Measurements from ENCODE around the gene HNRNPU.

Gene HNRNPU

DNA sequence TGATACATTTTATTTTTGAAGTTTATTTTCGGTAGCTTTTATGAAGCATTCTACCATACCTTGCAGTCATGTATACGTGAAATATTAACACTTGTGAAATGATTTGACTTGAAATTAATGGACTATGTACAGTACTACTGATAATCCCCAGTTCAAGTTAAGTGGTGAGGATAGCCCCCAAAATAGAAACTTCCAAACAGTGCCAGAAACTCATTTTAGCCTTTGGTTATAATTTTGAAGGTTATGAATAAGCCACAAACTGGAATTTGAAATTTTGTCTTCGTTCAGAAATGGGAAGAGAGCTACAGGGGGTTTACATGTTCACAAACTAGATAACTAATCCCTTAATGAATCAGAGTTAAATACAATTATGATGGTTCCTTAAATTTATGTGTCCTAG is 1.5 kb upstream of the HNRNPU start:
- ChIA-PET POLR2A (interaction anchor here (1.0 to 5.5 kb wide), 4 partner anchors 9 to 105 kb away, joined by 4 to 98 read pairs (median 6); partner anchors contain the start of gene COX20), CTCF (interaction anchor here (6.6 kb wide), 1 partner anchor 176 kb away, joined by 38 read pairs; no protein-coding TSS in a partner anchor)
- Histone ChIP-seq H3K27ac (ENCODE audit: extremely low read depth, low read depth, low read length) (peak overlapping the region; percentile 100; the same call in 1 of the 2 replicates), H3K4me1 (ENCODE audit: control insufficient read depth, insufficient read depth, low read length) (peaks cover 6% of the 10 kb centered on the region), H3K4me3 (ENCODE audit: low read depth, low read length) (no peak overlapping the region), H3K36me3 (ENCODE audit: control insufficient read depth in 2 of 2, insufficient read depth in 1 of 2, low read length in 2 of 2) (peaks cover 9 to 23% of the 10 kb centered on the region in 2 experiments; a peak in 2 of 3 replicates), H3K9me3 (ENCODE audit: control insufficient read depth, insufficient read depth, low read depth, low read length) (no peaks in the 10 kb centered on the region)
- TF ChIP-seq ZNF202 (tag by site-specific recombination; IDR thresholded peaks at IDR 0.05; ENCODE audit: borderline replicate concordance) (no peak), ZNF626 (tag by site-specific recombination; IDR thresholded peaks at IDR 0.05) (no peak)
- TF ChIP-seq, protein P1, sequence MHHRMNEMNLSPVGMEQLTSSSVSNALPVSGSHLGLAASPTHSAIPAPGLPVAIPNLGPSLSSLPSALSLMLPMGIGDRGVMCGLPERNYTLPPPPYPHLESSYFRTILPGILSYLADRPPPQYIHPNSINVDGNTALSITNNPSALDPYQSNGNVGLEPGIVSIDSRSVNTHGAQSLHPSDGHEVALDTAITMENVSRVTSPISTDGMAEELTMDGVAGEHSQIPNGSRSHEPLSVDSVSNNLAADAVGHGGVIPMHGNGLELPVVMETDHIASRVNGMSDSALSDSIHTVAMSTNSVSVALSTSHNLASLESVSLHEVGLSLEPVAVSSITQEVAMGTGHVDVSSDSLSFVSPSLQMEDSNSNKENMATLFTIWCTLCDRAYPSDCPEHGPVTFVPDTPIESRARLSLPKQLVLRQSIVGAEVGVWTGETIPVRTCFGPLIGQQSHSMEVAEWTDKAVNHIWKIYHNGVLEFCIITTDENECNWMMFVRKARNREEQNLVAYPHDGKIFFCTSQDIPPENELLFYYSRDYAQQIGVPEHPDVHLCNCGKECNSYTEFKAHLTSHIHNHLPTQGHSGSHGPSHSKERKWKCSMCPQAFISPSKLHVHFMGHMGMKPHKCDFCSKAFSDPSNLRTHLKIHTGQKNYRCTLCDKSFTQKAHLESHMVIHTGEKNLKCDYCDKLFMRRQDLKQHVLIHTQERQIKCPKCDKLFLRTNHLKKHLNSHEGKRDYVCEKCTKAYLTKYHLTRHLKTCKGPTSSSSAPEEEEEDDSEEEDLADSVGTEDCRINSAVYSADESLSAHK (tag by site-specific recombination; IDR thresholded peaks at IDR 0.05): peak; percentile 90
- TF ChIP-seq, protein P2, sequence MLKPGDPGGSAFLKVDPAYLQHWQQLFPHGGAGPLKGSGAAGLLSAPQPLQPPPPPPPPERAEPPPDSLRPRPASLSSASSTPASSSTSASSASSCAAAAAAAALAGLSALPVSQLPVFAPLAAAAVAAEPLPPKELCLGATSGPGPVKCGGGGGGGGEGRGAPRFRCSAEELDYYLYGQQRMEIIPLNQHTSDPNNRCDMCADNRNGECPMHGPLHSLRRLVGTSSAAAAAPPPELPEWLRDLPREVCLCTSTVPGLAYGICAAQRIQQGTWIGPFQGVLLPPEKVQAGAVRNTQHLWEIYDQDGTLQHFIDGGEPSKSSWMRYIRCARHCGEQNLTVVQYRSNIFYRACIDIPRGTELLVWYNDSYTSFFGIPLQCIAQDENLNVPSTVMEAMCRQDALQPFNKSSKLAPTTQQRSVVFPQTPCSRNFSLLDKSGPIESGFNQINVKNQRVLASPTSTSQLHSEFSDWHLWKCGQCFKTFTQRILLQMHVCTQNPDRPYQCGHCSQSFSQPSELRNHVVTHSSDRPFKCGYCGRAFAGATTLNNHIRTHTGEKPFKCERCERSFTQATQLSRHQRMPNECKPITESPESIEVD (tag by site-specific recombination; IDR thresholded peaks at IDR 0.05): 0 out of 2 replicates have a peak, but pooled peaks have one; percentile 35

GRCh38 chr1:244865028-244865371 is 657 bp upstream of the HNRNPU start:
- peak overlapping the region; percentile 100 for H3K27ac ChIP-seq (ENCODE audit: extremely low read depth, low read depth, low read length)
- H3K4me3 ChIP-seq (ENCODE audit: low read depth, low read length): peak overlapping the region; percentile 34
- no peaks in the 10 kb centered on the region for H3K9me3 ChIP-seq (ENCODE audit: control insufficient read depth, insufficient read depth, low read depth, low read length)
- ChIA-PET POLR2A (interaction anchor here (1.2 to 5.5 kb wide), 6 partner anchors 13 to 185 kb away, joined by 3 to 98 read pairs (median 6); partner anchors contain the start of gene COX20), CTCF (interaction anchor here (0.7 to 6.6 kb wide), 4 partner anchors 12 to 177 kb away, joined by 3 to 38 read pairs (median 4); no protein-coding TSS in a partner anchor)
- H3K36me3 ChIP-seq (ENCODE audit: control insufficient read depth in 2 of 2, insufficient read depth in 1 of 2, low read length in 2 of 2): peaks cover 17 to 32% of the 10 kb centered on the region in 2 experiments
- peaks cover 13% of the 10 kb centered on the region for H3K4me1 ChIP-seq (ENCODE audit: control insufficient read depth, insufficient read depth, low read length)
- TF ChIP-seq ZNF449 (tag by site-specific recombination; IDR thresholded peaks at IDR 0.05): 0 out of 2 replicates have a peak, but pooled peaks have one; percentile 8
- TF ChIP-seq ZSCAN23 (tag by site-specific recombination; IDR thresholded peaks at IDR 0.05): no peak
- TF ChIP-seq ZNF600 (tag by site-specific recombination; IDR thresholded peaks at IDR 0.05): peak; percentile 99
- no peak for TF ChIP-seq ZNF560 (tag by site-specific recombination; IDR thresholded peaks at IDR 0.05; ENCODE audit: borderline replicate concordance)
- TF ChIP-seq ZNF16 (tag by site-specific recombination; IDR thresholded peaks at IDR 0.05; ENCODE audit: low read depth): no peak
- no peak for TF ChIP-seq ZNF791 (tag by site-specific recombination; IDR thresholded peaks at IDR 0.05)
- no peak for TF ChIP-seq ZNF76 (tag by site-specific recombination; IDR thresholded peaks at IDR 0.05; ENCODE audit: borderline replicate concordance, low read depth)
- no peak for TF ChIP-seq SCRT1 (tag by site-specific recombination; IDR thresholded peaks at IDR 0.05; ENCODE audit: borderline replicate concordance)
- TF ChIP-seq, protein P3, sequence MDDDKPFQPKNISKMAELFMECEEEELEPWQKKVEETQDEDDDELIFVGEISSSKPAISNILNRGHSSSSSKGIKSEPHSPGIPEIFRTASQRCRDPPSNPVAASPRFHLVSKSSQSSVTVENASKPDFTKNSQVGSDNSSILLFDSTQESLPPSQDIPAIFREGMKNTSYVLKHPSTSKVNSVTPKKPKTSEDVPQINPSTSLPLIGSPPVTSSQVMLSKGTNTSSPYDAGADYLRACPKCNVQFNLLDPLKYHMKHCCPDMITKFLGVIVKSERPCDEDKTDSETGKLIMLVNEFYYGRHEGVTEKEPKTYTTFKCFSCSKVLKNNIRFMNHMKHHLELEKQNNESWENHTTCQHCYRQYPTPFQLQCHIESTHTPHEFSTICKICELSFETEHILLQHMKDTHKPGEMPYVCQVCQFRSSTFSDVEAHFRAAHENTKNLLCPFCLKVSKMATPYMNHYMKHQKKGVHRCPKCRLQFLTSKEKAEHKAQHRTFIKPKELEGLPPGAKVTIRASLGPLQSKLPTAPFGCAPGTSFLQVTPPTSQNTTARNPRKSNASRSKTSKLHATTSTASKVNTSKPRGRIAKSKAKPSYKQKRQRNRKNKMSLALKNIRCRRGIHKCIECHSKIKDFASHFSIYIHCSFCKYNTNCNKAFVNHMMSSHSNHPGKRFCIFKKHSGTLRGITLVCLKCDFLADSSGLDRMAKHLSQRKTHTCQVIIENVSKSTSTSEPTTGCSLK (tag by site-specific recombination; IDR thresholded peaks at IDR 0.05): no peak
- no peak for TF ChIP-seq ZNF843 (tag by site-specific recombination; IDR thresholded peaks at IDR 0.05)
- TF ChIP-seq, protein P4, sequence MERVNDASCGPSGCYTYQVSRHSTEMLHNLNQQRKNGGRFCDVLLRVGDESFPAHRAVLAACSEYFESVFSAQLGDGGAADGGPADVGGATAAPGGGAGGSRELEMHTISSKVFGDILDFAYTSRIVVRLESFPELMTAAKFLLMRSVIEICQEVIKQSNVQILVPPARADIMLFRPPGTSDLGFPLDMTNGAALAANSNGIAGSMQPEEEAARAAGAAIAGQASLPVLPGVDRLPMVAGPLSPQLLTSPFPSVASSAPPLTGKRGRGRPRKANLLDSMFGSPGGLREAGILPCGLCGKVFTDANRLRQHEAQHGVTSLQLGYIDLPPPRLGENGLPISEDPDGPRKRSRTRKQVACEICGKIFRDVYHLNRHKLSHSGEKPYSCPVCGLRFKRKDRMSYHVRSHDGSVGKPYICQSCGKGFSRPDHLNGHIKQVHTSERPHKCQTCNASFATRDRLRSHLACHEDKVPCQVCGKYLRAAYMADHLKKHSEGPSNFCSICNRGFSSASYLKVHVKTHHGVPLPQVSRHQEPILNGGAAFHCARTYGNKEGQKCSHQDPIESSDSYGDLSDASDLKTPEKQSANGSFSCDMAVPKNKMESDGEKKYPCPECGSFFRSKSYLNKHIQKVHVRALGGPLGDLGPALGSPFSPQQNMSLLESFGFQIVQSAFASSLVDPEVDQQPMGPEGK (tag by site-specific recombination; IDR thresholded peaks at IDR 0.05): no peak
- no peak for TF ChIP-seq HOXA7 (CRISPR knock-in tag; IDR thresholded peaks at IDR 0.05; ENCODE audit: borderline replicate concordance)
- no peak for TF ChIP-seq SP2 (tag by site-specific recombination; IDR thresholded peaks at IDR 0.05)
- TF ChIP-seq ZFP37 (tag by site-specific recombination; IDR thresholded peaks at IDR 0.05): 0 out of 2 replicates have a peak, but pooled peaks have one; percentile 24
- TF ChIP-seq ZBTB20 (tag by site-specific recombination; IDR thresholded peaks at IDR 0.05): peak; percentile 75
- TF ChIP-seq ZNF404 (tag by site-specific recombination; IDR thresholded peaks at IDR 0.05): no peak
- 0 out of 2 replicates have a peak, but pooled peaks have one; percentile 5 for TF ChIP-seq ZNF184 (tag by site-specific recombination; IDR thresholded peaks at IDR 0.05)
- 0 out of 2 replicates have a peak, but pooled peaks have one; percentile 10 for TF ChIP-seq WT1 (tag by site-specific recombination; IDR thresholded peaks at IDR 0.05)
- TF ChIP-seq OVOL3 (tag by site-specific recombination; IDR thresholded peaks at IDR 0.05): no peak
- no peak for TF ChIP-seq ZNF311 (tag by site-specific recombination; IDR thresholded peaks at IDR 0.05; ENCODE audit: borderline replicate concordance)
